H9 (cell line): ENCODE data around the gene SPECC1L. TPM values are rescaled to one million over a fixed set of nuclear protein-coding genes. Genes with fewer than 3 reads are reported as not detected.
"Not testable (repeated sequence)": the region's sequence is repeated elsewhere in the genome, so short reads cannot be mapped to it uniquely, and the experiment has no call there.

Source experiments
- DNase-seq: peaks from one replicate; pipeline ENCODE4 v3.0.0-alpha.2; 2017
- H2AFZ ChIP-seq: one replicate; pipeline ENCODE4 v1.6.1; 2013; ENCODE audit warnings: mild to moderate bottlenecking, low read length, control low read depth, moderate library complexity
- H2AK5ac ChIP-seq: 2 replicates; pipeline ENCODE4 v1.6.1; 2013; ENCODE audit warnings: low read length, control low read depth, mixed read lengths; ENCODE audit not compliant: insufficient read length
- H2BK120ac ChIP-seq: one replicate; pipeline ENCODE4 v1.6.1; 2013; ENCODE audit warnings: low read depth, mild to moderate bottlenecking, low read length, control low read depth, inconsistent platforms; ENCODE audit not compliant: poor library complexity, severe bottlenecking
- H2BK12ac ChIP-seq: 2 replicates; pipeline ENCODE4 v1.6.1; 2013; ENCODE audit warnings: low read length, control low read depth, mixed read lengths, low read depth; ENCODE audit not compliant: insufficient read length
- H2BK15ac ChIP-seq: 2 replicates; pipeline ENCODE4 v1.6.1; 2013; ENCODE audit warnings: low read depth, low read length, control low read depth
- H2BK20ac ChIP-seq: one replicate; pipeline ENCODE4 v1.6.1; 2013; ENCODE audit warnings: low read depth, mild to moderate bottlenecking, low read length, control low read depth, inconsistent platforms; ENCODE audit not compliant: poor library complexity, severe bottlenecking
- H2BK5ac ChIP-seq: 2 replicates; pipeline ENCODE4 v1.6.1; 2013; ENCODE audit warnings: low read length, control low read depth, mixed read lengths; ENCODE audit not compliant: insufficient read length
- H3K14ac ChIP-seq: 2 replicates; pipeline ENCODE4 v1.6.1; 2013; ENCODE audit warnings: low read length, control low read depth; ENCODE audit not compliant: insufficient read depth
- H3K18ac ChIP-seq: 2 replicates; pipeline ENCODE4 v1.6.1; 2013; ENCODE audit warnings: low read depth, mild to moderate bottlenecking, mixed read lengths, low read length, control low read depth; ENCODE audit not compliant: insufficient read length
- H3K23ac ChIP-seq: 2 replicates; pipeline ENCODE4 v1.6.1; 2013; ENCODE audit warnings: low read length, control low read depth, mixed read lengths, low read depth; ENCODE audit not compliant: insufficient read length
- H3K23me2 ChIP-seq: 2 replicates; pipeline ENCODE4 v1.6.1; 2013; ENCODE audit warnings: low read depth, mild to moderate bottlenecking, mixed read lengths, low read length, control low read depth; ENCODE audit not compliant: insufficient read length, poor library complexity, severe bottlenecking
- H3K27ac ChIP-seq: 2 replicates; pipeline ENCODE4 v1.5.1; 2013; ENCODE audit warnings: low read length, control low read depth, mixed read lengths, low read depth; ENCODE audit not compliant: insufficient read length
- H3K27me3 ChIP-seq: 2 replicates; pipeline ENCODE4 v1.6.1; 2013; ENCODE audit warnings: low read length, control low read depth, inconsistent platforms; ENCODE audit not compliant: insufficient read depth
- H3K4ac ChIP-seq: 2 replicates; pipeline ENCODE4 v1.6.1; 2013; ENCODE audit warnings: low read depth, mild to moderate bottlenecking, control low read depth, inconsistent platforms, low read length, moderate library complexity
- H3K4me1 ChIP-seq: 2 replicates; pipeline ENCODE4 v1.6.1; 2013; ENCODE audit warnings: low read length, control low read depth, inconsistent platforms; ENCODE audit not compliant: insufficient read depth
- H3K4me2 ChIP-seq: 2 replicates; pipeline ENCODE4 v1.6.1; 2013; ENCODE audit warnings: low read length, control low read depth, mixed read lengths; ENCODE audit not compliant: insufficient read length, insufficient read depth
- H3K56ac ChIP-seq: 2 replicates; pipeline ENCODE4 v1.6.1; 2013; ENCODE audit warnings: low read depth, mild to moderate bottlenecking, mixed read lengths, low read length, control low read depth; ENCODE audit not compliant: insufficient read length
- H3K79me1 ChIP-seq: 2 replicates; pipeline ENCODE4 v1.6.1; 2013; ENCODE audit warnings: low read depth, mild to moderate bottlenecking, moderate library complexity, low read length, control low read depth, inconsistent platforms; ENCODE audit not compliant: insufficient read depth, poor library complexity, severe bottlenecking
- H3K79me2 ChIP-seq: 2 replicates; pipeline ENCODE4 v1.6.1; 2013; ENCODE audit warnings: low read length, control low read depth, inconsistent platforms; ENCODE audit not compliant: insufficient read depth
- H3K9ac ChIP-seq: 2 replicates; pipeline ENCODE4 v1.6.1; 2013; ENCODE audit warnings: low read length, control low read depth, mixed read lengths; ENCODE audit not compliant: insufficient read length; ENCODE audit errors: extremely low read depth
- H3K9me3 ChIP-seq: one replicate; pipeline ENCODE4 v1.6.1; 2013; ENCODE audit warnings: low read depth, low read length, inconsistent platforms; ENCODE audit not compliant: control insufficient read depth
- H3T11ph ChIP-seq: one replicate; pipeline ENCODE4 v1.6.1; 2013; ENCODE audit warnings: mild to moderate bottlenecking, low read length, control low read depth, inconsistent platforms
- H4K20me1 ChIP-seq: one replicate; pipeline ENCODE4 v1.6.1; 2013; ENCODE audit not compliant: control insufficient read depth, insufficient read length, insufficient read depth
- H4K5ac ChIP-seq: 2 replicates; pipeline ENCODE4 v1.6.1; 2013; ENCODE audit warnings: low read depth, mild to moderate bottlenecking, mixed read lengths, low read length, control low read depth; ENCODE audit not compliant: insufficient read length
- H4K8ac ChIP-seq: replicated peaks from 2 replicates; pipeline ENCODE4 v1.6.1; 2013; ENCODE audit warnings: low read length, control low read depth, mixed read lengths, low read depth; ENCODE audit not compliant: insufficient read length
- H4K91ac ChIP-seq: 2 replicates; pipeline ENCODE4 v1.6.1; 2013; ENCODE audit warnings: low read depth, mild to moderate bottlenecking, moderate library complexity, mixed read lengths, low read length, control low read depth; ENCODE audit not compliant: insufficient read length
- H3K27ac Mint-ChIP-seq, 3 experiments: 2 replicates in 2 of 3; 3 replicates in 1 of 3; pipeline ENCODE4 v1.8.0; 2020 to 2021; ENCODE audit warnings: mixed read lengths in 3 of 3, mild to moderate bottlenecking in 1 of 3, moderate library complexity in 1 of 3
- H3K27me3 Mint-ChIP-seq: 2 replicates; pipeline ENCODE4 v1.8.0; 2021; ENCODE audit warnings: low read depth, mild to moderate bottlenecking, moderate library complexity, mixed read lengths
- H3K36me3 Mint-ChIP-seq, 3 experiments: 2 replicates in 2 of 3; 3 replicates in 1 of 3; pipeline ENCODE4 v1.8.0; 2020 to 2021; ENCODE audit warnings: low read depth in 3 of 3, mixed read lengths in 3 of 3; ENCODE audit not compliant: insufficient read depth in 1 of 3
- H3K4me1 Mint-ChIP-seq, 2 experiments: 2 replicates each; pipeline ENCODE4 v1.8.0; 2020; ENCODE audit warnings: mixed read lengths in 2 of 2
- H3K4me3 Mint-ChIP-seq, 2 experiments: 2 replicates in 1 of 2; 3 replicates in 1 of 2; pipeline ENCODE4 v1.8.0; 2020 to 2021; ENCODE audit warnings: mild to moderate bottlenecking in 2 of 2, mixed read lengths in 2 of 2, moderate library complexity in 1 of 2
- H3K9me3 Mint-ChIP-seq, 2 experiments: 2 replicates in 1 of 2; 3 replicates in 1 of 2; pipeline ENCODE4 v1.8.0; 2020; ENCODE audit warnings: mild to moderate bottlenecking in 2 of 2, mixed read lengths in 2 of 2, moderate library complexity in 1 of 2
- WGBS: extraction: QIAGEN DNeasy Blood & Tissue Kit; methylation state at CpG from one replicate; pipeline ENCODE4 v1.1.7; 2013; ENCODE audit warnings: missing lambda C conversion rate, low lambda C conversion rate, mixed read lengths; ENCODE audit not compliant: insufficient read length; ENCODE audit errors: extremely low coverage; 5-methylcytosine and 5-hydroxymethylcytosine counted together
- total RNA-seq: library from RNA; stranded (reverse); gene quantifications from 2 replicates; pipeline ENCODE4 v1.2.1, GENCODE V29; 2021

The SPECC1L gene
- total RNA-seq, 1 experiment from 2014 or later = 57.1 TPM

DNA sequence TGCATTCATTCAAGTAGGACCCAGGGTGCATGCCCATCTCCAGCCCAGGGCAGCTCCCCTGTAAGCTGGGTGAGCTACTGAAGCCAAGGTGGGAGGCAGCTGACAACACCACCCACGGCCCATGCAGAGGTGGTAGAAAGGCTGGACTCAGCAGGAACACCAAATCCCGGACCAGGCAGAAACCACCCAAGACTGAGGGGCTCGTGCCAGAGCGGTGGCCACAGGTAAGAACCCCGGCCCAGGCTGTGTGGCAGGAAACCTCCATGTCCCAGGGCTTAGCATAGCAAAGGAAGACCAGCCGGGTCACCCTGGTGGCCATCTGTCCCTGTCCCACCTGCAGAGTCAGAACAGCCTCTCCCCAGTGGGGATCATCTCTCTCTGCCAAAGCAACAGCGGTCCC lies 13.9 kb upstream of the SPECC1L start:
- H3K79me1 ChIP-seq, H3K27ac Mint-ChIP-seq, H4K91ac ChIP-seq, H3K27me3 Mint-ChIP-seq, H3K18ac ChIP-seq, H3K36me3 Mint-ChIP-seq, H4K8ac ChIP-seq, H2BK20ac ChIP-seq, H2BK15ac ChIP-seq, H4K5ac ChIP-seq, H3K56ac ChIP-seq, H3K4me3 Mint-ChIP-seq, H2AK5ac ChIP-seq, H3K79me2 ChIP-seq, H3K4ac ChIP-seq, H4K20me1 ChIP-seq, DNase-seq, H3K23ac ChIP-seq, H3K9ac ChIP-seq, H3K27me3 ChIP-seq, H3K23me2 ChIP-seq, H3K4me1 ChIP-seq, H3K4me2 ChIP-seq, H3K4me1 Mint-ChIP-seq, H2BK5ac ChIP-seq, H3K9me3 Mint-ChIP-seq, H3K9me3 ChIP-seq, H3T11ph ChIP-seq, H3K27ac ChIP-seq, H2BK12ac ChIP-seq, H2BK120ac ChIP-seq, H3K14ac ChIP-seq, H2AFZ ChIP-seq: not testable (repeated sequence)
- no CpG with 5 or more reads among the region's 7 CpGs for WGBS
